ENCODE data around the gene F12. TPM values are rescaled to one million over a fixed set of nuclear protein-coding genes. Genes with fewer than 3 reads are reported as not detected.

Gene F12
- total RNA-seq, 2 experiments from 2014 or later: 3.2 to 5.4 TPM

GRCh38 chr5:177399997-177400868, 9.1 kb downstream of the F12 start, which contains the start of gene PFN3:
Gene PFN3, minus strand, starts transcription at chr5:177400661. Its CDS starts 85 bp downstream, at chr5:177400576.
- no peaks in the 10 kb centered on the region for H3K36me3 Mint-ChIP-seq (ENCODE audit: low read depth)
- CTCF ChIA-PET: interaction anchor here (5.0 to 9.9 kb wide), 3 partner anchors 9 to 91 kb away, joined by 28 to 161 read pairs (median 138); no protein-coding TSS in a partner anchor
- no peak within 1 kb of the TSS for H3K4me3 Mint-ChIP-seq
- no peak within 1 kb of the TSS for H3K27ac Mint-ChIP-seq
- peaks cover 19% of the 10 kb centered on the region for H3K4me1 Mint-ChIP-seq (ENCODE audit: low read depth)
- DNase-seq: no peak
- intact Hi-C loops (cut with micrococcal nuclease): no loop called here
- H3K9me3 Mint-ChIP-seq: no peaks in the 10 kb centered on the region
- peaks cover 15% of the 10 kb centered on the region for H3K27me3 Mint-ChIP-seq (ENCODE audit: low read depth)

GRCh38 chr5:177397875-177398390, 11.4 kb downstream of the F12 start:
- H3K27me3 Mint-ChIP-seq (ENCODE audit: low read depth): peaks cover 12% of the 10 kb centered on the region
- no peak overlapping the region for H3K27ac Mint-ChIP-seq
- peaks cover 11% of the 10 kb centered on the region for H3K4me1 Mint-ChIP-seq (ENCODE audit: low read depth)
- CTCF ChIA-PET: interaction anchor here (0.6 to 1.3 kb wide), 4 partner anchors 16 to 127 kb away, joined by 3 to 5 read pairs (median 3); no protein-coding TSS in a partner anchor
- no peaks in the 10 kb centered on the region for H3K9me3 Mint-ChIP-seq
- intact Hi-C loops (cut with micrococcal nuclease): no loop called here
- H3K36me3 Mint-ChIP-seq (ENCODE audit: low read depth): no peaks in the 10 kb centered on the region
- no peak overlapping the region for H3K4me3 Mint-ChIP-seq
- DNase-seq: no peak

GRCh38 chr5:177396807-177397206, 12.6 kb downstream of the F12 start:
- no peaks in the 10 kb centered on the region for H3K9me3 Mint-ChIP-seq
- no peak overlapping the region for H3K4me3 Mint-ChIP-seq
- intact Hi-C loops (cut with micrococcal nuclease): no loop called here
- CTCF ChIA-PET: interaction anchor here (0.9 kb wide), 1 partner anchor 88 kb away, joined by 5 read pairs; no protein-coding TSS in a partner anchor
- no peak overlapping the region for H3K27ac Mint-ChIP-seq
- no peaks in the 10 kb centered on the region for H3K36me3 Mint-ChIP-seq (ENCODE audit: low read depth)
- no peaks in the 10 kb centered on the region for H3K4me1 Mint-ChIP-seq (ENCODE audit: low read depth)
- no peak for DNase-seq
- H3K27me3 Mint-ChIP-seq (ENCODE audit: low read depth): peaks cover 6% of the 10 kb centered on the region

GRCh38 chr5:177396078-177396477, 13.3 kb downstream of the F12 start:
- no peak for DNase-seq
- H3K27me3 Mint-ChIP-seq (ENCODE audit: low read depth): no peaks in the 10 kb centered on the region
- no peak overlapping the region for H3K4me3 Mint-ChIP-seq
- no peak overlapping the region for H3K27ac Mint-ChIP-seq
- no peaks in the 10 kb centered on the region for H3K36me3 Mint-ChIP-seq (ENCODE audit: low read depth)
- CTCF ChIA-PET: interaction anchor here (0.7 to 1.2 kb wide), 2 partner anchors 31 to 87 kb away, joined by 3 to 4 read pairs; no protein-coding TSS in a partner anchor
- intact Hi-C loops (cut with micrococcal nuclease): no loop called here
- peaks cover 4% of the 10 kb centered on the region for H3K4me1 Mint-ChIP-seq (ENCODE audit: low read depth)
- H3K9me3 Mint-ChIP-seq: no peaks in the 10 kb centered on the region

- no peak overlapping the region for H3K4me3 Mint-ChIP-seq
- no peaks in the 10 kb centered on the region for H3K27me3 Mint-ChIP-seq (ENCODE audit: low read depth)
- CTCF ChIA-PET: interaction anchor here (5.3 to 6.8 kb wide), 3 partner anchors 9 to 107 kb away, joined by 72 to 138 read pairs (median 125); partner anchors contain the start of genes PDLIM7 and PFN3
- H3K9me3 Mint-ChIP-seq: no peaks in the 10 kb centered on the region
- H3K36me3 Mint-ChIP-seq (ENCODE audit: low read depth): no peaks in the 10 kb centered on the region
- H3K4me1 Mint-ChIP-seq (ENCODE audit: low read depth): peaks cover 23% of the 10 kb centered on the region
- no peak overlapping the region for H3K27ac Mint-ChIP-seq
- no peak for DNase-seq
- intact Hi-C loops (cut with micrococcal nuclease): no loop called here
Observed at GRCh38 chr5:177393990-177394389, 15.4 kb downstream of the F12 start.

GRCh38 chr5:177393206-177393765, 16.1 kb downstream of the F12 start:
- Mint-ChIP-seq H3K4me1 (ENCODE audit: low read depth) (peaks cover 30% of the 10 kb centered on the region), H3K4me3 (no peak overlapping the region), H3K36me3 (ENCODE audit: low read depth) (no peaks in the 10 kb centered on the region), H3K9me3 (no peaks in the 10 kb centered on the region), H3K27me3 (ENCODE audit: low read depth) (no peaks in the 10 kb centered on the region), H3K27ac (no peak overlapping the region)
- no peak for DNase-seq
- intact Hi-C loops (cut with micrococcal nuclease): no loop called here
- CTCF ChIA-PET: interaction anchor here (0.9 to 6.8 kb wide), 9 partner anchors 10 to 107 kb away, joined by 3 to 138 read pairs (median 4); partner anchors contain the start of genes PDLIM7 and PFN3

- Mint-ChIP-seq H3K9me3 (no peaks in the 10 kb centered on the region), H3K4me1 (ENCODE audit: low read depth) (peaks cover 34% of the 10 kb centered on the region), H3K27ac (no peak overlapping the region), H3K27me3 (ENCODE audit: low read depth) (no peaks in the 10 kb centered on the region), H3K36me3 (ENCODE audit: low read depth) (no peaks in the 10 kb centered on the region), H3K4me3 (no peak overlapping the region)
- CTCF ChIA-PET: interaction anchor here (0.9 to 6.8 kb wide), 10 partner anchors 10 to 108 kb away, joined by 3 to 138 read pairs (median 4); partner anchors contain the start of genes PDLIM7 and PFN3
- DNase-seq: no peak
- intact Hi-C loops (cut with micrococcal nuclease): no loop called here
Observed at GRCh38 chr5:177392765-177393164, 16.6 kb downstream of the F12 start.

- Mint-ChIP-seq H3K4me1 (ENCODE audit: low read depth) (peaks cover 34% of the 10 kb centered on the region), H3K4me3 (peak overlapping the region; percentile 10), H3K27me3 (ENCODE audit: low read depth) (no peaks in the 10 kb centered on the region), H3K36me3 (ENCODE audit: low read depth) (no peaks in the 10 kb centered on the region), H3K9me3 (no peaks in the 10 kb centered on the region), H3K27ac (peak overlapping the region; percentile 79)
- DNase-seq: peak; percentile 95
- intact Hi-C loops (cut with micrococcal nuclease): loop anchor here (1.0 to 2.0 kb wide), 7 partner anchors 12 to 111 kb away; partner anchors contain the start of gene PDLIM7
- CTCF ChIA-PET: interaction anchor here (0.6 to 6.8 kb wide), 45 partner anchors 8 to 670 kb away, joined by 3 to 138 read pairs (median 6); partner anchors contain the start of genes GRK6, PDLIM7, PFN3 and PRR7
Observed at GRCh38 chr5:177390363-177391300, 18.7 kb downstream of the F12 start.

GRCh38 chr5:177389241-177390169, 19.9 kb downstream of the F12 start:
- intact Hi-C loops (cut with micrococcal nuclease): loop anchor here (1.0 to 5.0 kb wide), 10 partner anchors 10 to 112 kb away; partner anchors contain the start of genes LMAN2 and PDLIM7
- CTCF ChIA-PET: interaction anchor here (0.6 to 6.8 kb wide), 27 partner anchors 11 to 111 kb away, joined by 3 to 138 read pairs (median 6); partner anchors contain the start of genes GRK6, LMAN2, PDLIM7 and PFN3
- Mint-ChIP-seq H3K4me1 (ENCODE audit: low read depth) (peaks cover 34% of the 10 kb centered on the region), H3K36me3 (ENCODE audit: low read depth) (no peaks in the 10 kb centered on the region), H3K27ac (peak overlapping the region; percentile 79), H3K4me3 (peak overlapping the region; percentile 17), H3K9me3 (no peaks in the 10 kb centered on the region), H3K27me3 (ENCODE audit: low read depth) (no peaks in the 10 kb centered on the region)
- peak; percentile 78 for DNase-seq

GRCh38 chr5:177388521-177389052, 20.8 kb downstream of the F12 start:
- Mint-ChIP-seq H3K27me3 (ENCODE audit: low read depth) (no peaks in the 10 kb centered on the region), H3K27ac (peak overlapping the region; percentile 79), H3K9me3 (no peaks in the 10 kb centered on the region), H3K36me3 (ENCODE audit: low read depth) (no peaks in the 10 kb centered on the region), H3K4me3 (no peak overlapping the region), H3K4me1 (ENCODE audit: low read depth) (peaks cover 34% of the 10 kb centered on the region)
- intact Hi-C loops (cut with micrococcal nuclease): loop anchor here (1.0 to 5.0 kb wide), 3 partner anchors 9 to 36 kb away; partner anchors contain the start of gene LMAN2
- DNase-seq: no peak
- CTCF ChIA-PET: interaction anchor here (1.2 to 6.8 kb wide), 11 partner anchors 10 to 112 kb away, joined by 5 to 138 read pairs (median 25); partner anchors contain the start of genes GRK6, PDLIM7, PFN3 and PRR7
